ENCODE data around the gene GIPC3.

GRCh38 chr19:3618811-3619630, 33.7 kb downstream of the GIPC3 start:
- no peak for TF ChIP-seq CTCF (tag by site-specific recombination; IDR thresholded peaks at IDR 0.05)
- TF ChIP-seq REPIN1 (tag by site-specific recombination; IDR thresholded peaks at IDR 0.05; ENCODE audit: low read depth), result no peak
- no peak for TF ChIP-seq SP3 (tag by site-specific recombination; IDR thresholded peaks at IDR 0.05)
- TF ChIP-seq ZNF571 (tag by site-specific recombination; IDR thresholded peaks at IDR 0.05), result no peak
- TF ChIP-seq ZNF133 (tag by site-specific recombination; IDR thresholded peaks at IDR 0.05), result no peak
- TF ChIP-seq ZNF561 (tag by site-specific recombination; IDR thresholded peaks at IDR 0.05; ENCODE audit: borderline replicate concordance), result no peak
